GM19035 (cell line): ENCODE data around the gene SAMD4B.

Experiments used
- ATAC-seq: cut with Tn5 transposase; IDR thresholded peaks from one replicate; pipeline ENCODE4 v1.9.1; 2021; ENCODE audit not compliant: unreplicated experiment

The SAMD4B gene

GRCh38 chr19:39407410-39407659, 65.1 kb downstream of the SAMD4B start:
- no peak for ATAC-seq

- ATAC-seq: no peak
Observed at GRCh38 chr19:39407660-39408391, 65.6 kb downstream of the SAMD4B start.

- ATAC-seq: no peak
Observed at GRCh38 chr19:39408392-39409207, 66.4 kb downstream of the SAMD4B start.

GRCh38 chr19:39409208-39410016, 67.2 kb downstream of the SAMD4B start:
- ATAC-seq: no peak

- no peak for ATAC-seq
Observed at GRCh38 chr19:39410017-39410830, 68.0 kb downstream of the SAMD4B start.

- no peak for ATAC-seq
Observed at GRCh38 chr19:39410831-39411080, 68.5 kb downstream of the SAMD4B start.

GRCh38 chr19:39411081-39411831, 69.0 kb downstream of the SAMD4B start:
- no peak for ATAC-seq

- ATAC-seq: peak; percentile 26
Observed at GRCh38 chr19:39411832-39412099, 69.5 kb downstream of the SAMD4B start.

- ATAC-seq: peak; percentile 53
Observed at GRCh38 chr19:39412100-39412866, 70.1 kb downstream of the SAMD4B start, which contains the start of gene PLEKHG2. Gene PLEKHG2, plus strand, starts transcription at chr19:39412669. Its CDS starts 1,418 bp downstream, at chr19:39414087.

GRCh38 chr19:39412867-39413271, 70.6 kb downstream of the SAMD4B start:
- no peak for ATAC-seq

- no peak for ATAC-seq
Observed at GRCh38 chr19:39413272-39413910, 71.2 kb downstream of the SAMD4B start.

- no peak for ATAC-seq
Observed at GRCh38 chr19:39413911-39414608, 71.8 kb downstream of the SAMD4B start.

- no peak for ATAC-seq
Observed at GRCh38 chr19:39415111-39416046, 73.2 kb downstream of the SAMD4B start.

- ATAC-seq: no peak
Observed at GRCh38 chr19:39416152-39417120, 74.2 kb downstream of the SAMD4B start.

- no peak for ATAC-seq
Observed at GRCh38 chr19:39417463-39418181, 75.4 kb downstream of the SAMD4B start.

GRCh38 chr19:39419003-39419402, 76.8 kb downstream of the SAMD4B start:
- ATAC-seq: no peak
